ENCODE results near the gene CDKN3.

- TF ChIP-seq CTCF (conservative IDR thresholded peaks at IDR 0.05; ENCODE audit: low read length) (no peak), EZH2phosphoT487 (IDR thresholded peaks at IDR 0.05; ENCODE audit: borderline replicate concordance) (no peak)
Measured at GRCh38 chr14:54395284-54395683, 1.5 kb upstream of the CDKN3 start.

Measured in Loucy (cell line).